ENCODE measurements around the gene SMARCD1. TPM values are rescaled to one million over a fixed set of nuclear protein-coding genes. Genes with fewer than 3 reads are reported as not detected.

SMARCD1 gene
- total RNA-seq, 4 donors from 2014 or later, result 45.9 to 97.2 (median 65.3) TPM

DNA sequence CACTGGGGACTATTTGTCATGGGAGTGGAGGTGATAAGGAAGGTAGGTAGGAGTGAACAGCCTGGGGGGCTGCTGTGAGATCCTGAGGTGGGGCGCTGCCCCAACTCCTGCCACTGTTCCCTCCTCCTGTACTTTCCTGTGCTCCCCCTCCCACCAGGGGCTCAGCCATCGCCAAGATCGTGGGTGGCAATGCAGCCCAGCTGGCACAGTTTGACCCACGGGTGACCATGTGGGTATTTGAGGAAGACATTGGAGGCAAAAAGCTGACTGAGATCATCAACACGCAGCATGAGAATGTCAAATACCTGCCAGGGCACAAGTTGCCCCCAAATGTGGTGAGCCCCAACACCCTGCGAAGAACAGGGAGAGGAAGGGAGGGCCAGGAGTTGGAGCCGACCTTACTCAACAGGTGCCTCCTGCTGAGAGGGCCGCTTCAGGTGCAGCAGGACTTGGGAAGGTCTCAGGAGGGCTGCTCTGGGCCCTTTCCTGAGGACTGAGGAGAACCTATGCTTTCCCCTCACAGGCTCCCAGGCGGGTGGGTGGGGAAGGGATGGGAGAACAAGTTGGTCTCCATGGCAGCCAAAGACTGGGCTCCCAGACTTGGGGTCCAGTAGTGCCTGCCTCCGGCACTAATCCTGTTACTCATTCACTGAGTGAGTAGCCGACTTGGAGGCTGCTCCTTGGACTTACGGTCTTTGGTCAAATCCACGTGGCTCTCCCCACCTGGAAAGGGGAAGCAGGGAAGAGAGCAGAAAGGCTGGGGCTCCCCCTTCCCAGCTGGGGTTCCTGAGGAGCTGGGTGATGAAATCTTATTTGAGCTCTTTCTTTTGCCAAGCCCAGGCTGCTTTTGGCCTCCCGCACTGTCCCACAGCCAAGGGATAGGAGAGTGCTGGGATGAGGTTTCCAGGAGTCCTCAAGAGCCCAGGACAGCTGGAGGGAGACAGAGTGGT lies 19.6 kb downstream of the SMARCD1 start:
- H3K36me3 ChIP-seq, result peaks cover 0 to 18% (median 0%) of the 10 kb centered on the region in 3 donors
- peak overlapping the region in 2 of 4 donors; percentile 35 to 63 for H3K27ac ChIP-seq
- TF ChIP-seq POLR2A (IDR thresholded peaks at IDR 0.05) (no peak), EP300 (IDR thresholded peaks at IDR 0.05) (no peak)
- TF ChIP-seq, protein P1, sequence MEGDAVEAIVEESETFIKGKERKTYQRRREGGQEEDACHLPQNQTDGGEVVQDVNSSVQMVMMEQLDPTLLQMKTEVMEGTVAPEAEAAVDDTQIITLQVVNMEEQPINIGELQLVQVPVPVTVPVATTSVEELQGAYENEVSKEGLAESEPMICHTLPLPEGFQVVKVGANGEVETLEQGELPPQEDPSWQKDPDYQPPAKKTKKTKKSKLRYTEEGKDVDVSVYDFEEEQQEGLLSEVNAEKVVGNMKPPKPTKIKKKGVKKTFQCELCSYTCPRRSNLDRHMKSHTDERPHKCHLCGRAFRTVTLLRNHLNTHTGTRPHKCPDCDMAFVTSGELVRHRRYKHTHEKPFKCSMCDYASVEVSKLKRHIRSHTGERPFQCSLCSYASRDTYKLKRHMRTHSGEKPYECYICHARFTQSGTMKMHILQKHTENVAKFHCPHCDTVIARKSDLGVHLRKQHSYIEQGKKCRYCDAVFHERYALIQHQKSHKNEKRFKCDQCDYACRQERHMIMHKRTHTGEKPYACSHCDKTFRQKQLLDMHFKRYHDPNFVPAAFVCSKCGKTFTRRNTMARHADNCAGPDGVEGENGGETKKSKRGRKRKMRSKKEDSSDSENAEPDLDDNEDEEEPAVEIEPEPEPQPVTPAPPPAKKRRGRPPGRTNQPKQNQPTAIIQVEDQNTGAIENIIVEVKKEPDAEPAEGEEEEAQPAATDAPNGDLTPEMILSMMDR (IDR thresholded peaks at IDR 0.05), result no peak
- no peak for DNase-seq (ENCODE audit: low spot score in 2 of 2)
- peaks cover 0 to 44% (median 17%) of the 10 kb centered on the region in 4 donors for H3K4me1 ChIP-seq
- WGBS, 2 donors, result 72 to 77% methylated on average over 11 to 14 of the region's 14 CpGs
- H3K27me3 ChIP-seq, result no peaks in the 10 kb centered on the region
- H3K9me3 ChIP-seq, result no peaks in the 10 kb centered on the region
- peak overlapping the region in 2 of 4 donors; percentile 7 to 17 for H3K4me3 ChIP-seq

DNA sequence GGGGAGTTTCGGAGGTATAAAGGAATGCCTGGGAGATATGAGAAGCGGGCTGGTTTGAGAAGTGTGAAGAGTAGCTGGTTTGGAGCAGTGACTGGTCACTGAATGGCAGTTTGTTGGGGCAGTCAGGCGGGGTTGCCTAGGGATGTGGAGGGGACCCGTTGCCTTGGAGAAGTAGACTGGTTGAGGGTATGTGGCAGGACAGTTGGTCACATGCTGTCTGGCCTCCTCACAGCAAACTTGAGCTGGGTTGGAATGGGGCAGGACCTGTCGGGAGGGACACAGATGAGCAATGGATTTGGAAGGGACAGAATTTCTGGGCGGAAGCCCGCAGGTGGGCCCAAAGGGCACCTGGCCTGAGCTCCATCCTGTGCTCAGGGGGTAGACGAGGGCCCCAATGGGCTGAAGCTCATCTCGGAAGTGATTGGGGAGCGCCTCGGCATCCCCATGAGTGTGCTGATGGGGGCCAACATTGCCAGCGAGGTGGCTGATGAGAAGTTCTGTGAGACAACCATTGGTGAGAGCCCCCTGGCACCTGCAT lies 20.8 kb downstream of the SMARCD1 start:
- 92 to 93% methylated on average over 12 of the region's 12 CpGs for WGBS, 2 donors
- Histone ChIP-seq H3K4me1 (peaks cover 0 to 57% (median 30%) of the 10 kb centered on the region in 4 donors), H3K4me3 (no peak overlapping the region), H3K9me3 (no peaks in the 10 kb centered on the region), H3K27ac (no peak overlapping the region), H3K27me3 (no peaks in the 10 kb centered on the region), H3K36me3 (peaks cover 0 to 5% (median 0%) of the 10 kb centered on the region in 3 donors)
- no peak for DNase-seq (ENCODE audit: low spot score in 2 of 2)
- TF ChIP-seq POLR2A (IDR thresholded peaks at IDR 0.05), result no peak
- TF ChIP-seq, protein P1 (IDR thresholded peaks at IDR 0.05), result no peak

- 63 to 85% methylated on average over 3 of the region's 3 CpGs for WGBS, 2 donors
- H3K4me1 ChIP-seq, result peaks cover 0 to 62% (median 35%) of the 10 kb centered on the region in 4 donors
- H3K9me3 ChIP-seq, result no peaks in the 10 kb centered on the region
- H3K27me3 ChIP-seq, result no peaks in the 10 kb centered on the region
- H3K4me3 ChIP-seq, result no peak overlapping the region
- no peaks in the 10 kb centered on the region for H3K36me3 ChIP-seq
- TF ChIP-seq POLR2A (IDR thresholded peaks at IDR 0.05) (no peak), EP300 (IDR thresholded peaks at IDR 0.05) (no peak)
- TF ChIP-seq, protein P1 (IDR thresholded peaks at IDR 0.05), result no peak
- DNase-seq (ENCODE audit: low spot score in 2 of 2), result no peak
- no peak overlapping the region for H3K27ac ChIP-seq
These were observed 21.8 kb downstream of the SMARCD1 start for GRCh38 chr12:50106907-50107306.

DNA sequence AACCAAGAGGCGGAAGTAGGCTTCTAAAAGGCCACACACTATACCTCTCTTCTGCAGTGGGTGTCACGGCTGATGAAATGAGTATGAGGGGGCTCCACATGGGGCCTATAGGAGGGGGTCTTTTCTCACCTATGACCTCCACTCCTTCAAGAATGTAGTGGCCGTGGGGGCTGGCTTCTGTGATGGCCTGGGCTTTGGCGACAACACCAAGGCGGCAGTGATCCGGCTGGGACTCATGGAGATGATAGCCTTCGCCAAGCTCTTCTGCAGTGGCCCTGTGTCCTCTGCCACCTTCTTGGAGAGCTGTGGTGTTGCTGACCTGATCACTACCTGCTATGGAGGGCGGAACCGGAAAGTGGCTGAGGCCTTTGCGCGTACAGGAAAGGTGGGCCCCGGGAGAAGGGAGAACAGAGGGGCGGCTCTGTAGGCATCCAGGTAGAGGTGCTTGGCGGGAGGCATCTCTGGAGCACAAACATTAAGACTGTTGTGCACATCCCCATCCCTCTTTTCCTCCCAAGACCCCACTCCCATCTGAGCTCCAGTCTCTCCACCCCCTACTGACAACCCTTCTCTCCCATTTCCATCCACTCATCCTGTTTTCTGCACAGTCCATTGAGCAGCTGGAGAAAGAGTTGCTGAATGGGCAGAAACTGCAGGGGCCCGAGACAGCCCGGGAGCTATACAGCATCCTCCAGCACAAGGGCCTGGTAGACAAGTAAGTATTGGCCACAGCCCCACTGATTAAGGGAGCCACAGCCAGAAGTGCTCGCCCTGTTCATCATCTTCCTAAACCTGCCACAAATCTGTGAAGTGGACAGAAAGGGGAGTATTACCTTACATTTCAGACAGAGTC lies 22.5 kb downstream of the SMARCD1 start:
- H3K4me1 ChIP-seq, result peaks cover 0 to 56% (median 35%) of the 10 kb centered on the region in 4 donors

More for the DNA sequence above, 22.5 kb downstream of the SMARCD1 start:
- H3K27ac ChIP-seq, result no peak overlapping the region
- no peaks in the 10 kb centered on the region for H3K27me3 ChIP-seq
- TF ChIP-seq, protein P1 (IDR thresholded peaks at IDR 0.05), result no peak
- no peak for TF ChIP-seq EP300 (IDR thresholded peaks at IDR 0.05)
- TF ChIP-seq POLR2A (IDR thresholded peaks at IDR 0.05), result no peak
- no peaks in the 10 kb centered on the region for H3K36me3 ChIP-seq
- H3K9me3 ChIP-seq, result no peaks in the 10 kb centered on the region
- no peak for DNase-seq (ENCODE audit: low spot score in 2 of 2)
- H3K4me3 ChIP-seq, result no peak overlapping the region
- 85 to 92% methylated on average over 17 of the region's 17 CpGs for WGBS, 2 donors
